HG03064 (cell line): Measurements from ENCODE around the gene RCC2.
"Not testable (repeated sequence)": the region's sequence is repeated elsewhere in the genome, so short reads cannot be mapped to it uniquely, and the experiment has no call there.

ENCODE experiments used
- ATAC-seq: cut with Tn5 transposase; IDR thresholded peaks from one replicate; pipeline ENCODE4 v1.9.1; 2021; ENCODE audit warnings: low read depth; ENCODE audit not compliant: unreplicated experiment

Gene RCC2

GRCh38 chr1:17422461-17422860 lies 17.0 kb downstream of the RCC2 start:
- ATAC-seq = no peak

GRCh38 chr1:17420391-17420918 lies 19.0 kb downstream of the RCC2 start:
- no peak for ATAC-seq

DNA sequence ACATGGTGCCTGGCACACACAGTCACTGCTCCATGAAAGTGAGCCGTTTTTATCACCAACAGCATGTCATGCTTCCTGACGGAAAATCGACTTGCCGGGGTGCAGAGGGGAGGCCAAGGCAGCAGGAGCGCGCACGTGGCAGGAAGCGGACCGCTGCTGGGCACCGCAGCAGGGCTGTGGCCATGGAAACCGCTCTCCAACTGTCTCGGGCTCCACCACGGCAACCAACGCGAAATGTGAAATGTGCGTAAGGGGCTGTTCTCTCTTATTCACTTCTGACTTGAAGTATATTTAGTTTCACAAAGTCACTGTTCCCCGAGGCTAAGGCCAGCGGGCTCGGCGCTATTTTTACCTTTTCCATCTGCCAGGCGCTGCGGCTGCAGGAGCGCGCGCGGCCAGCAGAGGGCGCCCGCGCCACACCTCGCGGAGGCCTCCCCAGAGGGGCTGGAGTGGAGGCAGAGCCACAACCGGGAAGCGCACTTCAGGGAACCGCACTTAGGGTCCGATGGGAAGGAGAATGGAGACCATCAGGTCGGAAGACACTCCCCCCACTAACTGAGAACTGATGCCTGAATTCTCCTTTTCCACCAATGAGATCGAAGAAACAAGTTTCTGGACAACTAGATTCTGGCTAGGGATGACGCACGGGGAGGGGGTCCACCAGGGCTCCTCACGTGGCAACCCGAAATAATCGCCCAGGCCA lies 19.7 kb downstream of the RCC2 start:
- ATAC-seq = no peak

DNA sequence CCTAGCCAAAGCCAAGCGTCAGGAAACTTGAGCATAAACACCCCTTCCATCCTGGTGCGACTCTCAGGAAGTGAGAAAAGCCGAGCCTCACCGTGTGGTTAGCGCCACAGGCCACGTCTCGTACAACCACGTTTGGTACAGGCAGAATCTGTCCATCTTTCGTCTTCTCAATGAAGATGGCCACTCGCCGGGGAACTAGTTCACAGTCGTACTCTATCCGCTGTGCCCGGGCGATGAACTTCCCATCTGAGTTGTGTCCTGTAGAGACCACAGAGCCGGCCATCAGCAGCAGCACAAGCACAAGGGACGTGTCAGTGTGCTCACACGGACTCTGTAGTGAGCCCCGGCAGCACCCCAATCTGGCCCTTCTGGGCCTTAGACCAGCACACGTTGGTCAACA lies 23.1 kb downstream of the RCC2 start:
- no peak for ATAC-seq

- ATAC-seq = no peak
Measured at GRCh38 chr1:17414022-17414421, 25.5 kb downstream of the RCC2 start.

GRCh38 chr1:17412093-17412870 lies 27.2 kb downstream of the RCC2 start:
- no peak for ATAC-seq

DNA sequence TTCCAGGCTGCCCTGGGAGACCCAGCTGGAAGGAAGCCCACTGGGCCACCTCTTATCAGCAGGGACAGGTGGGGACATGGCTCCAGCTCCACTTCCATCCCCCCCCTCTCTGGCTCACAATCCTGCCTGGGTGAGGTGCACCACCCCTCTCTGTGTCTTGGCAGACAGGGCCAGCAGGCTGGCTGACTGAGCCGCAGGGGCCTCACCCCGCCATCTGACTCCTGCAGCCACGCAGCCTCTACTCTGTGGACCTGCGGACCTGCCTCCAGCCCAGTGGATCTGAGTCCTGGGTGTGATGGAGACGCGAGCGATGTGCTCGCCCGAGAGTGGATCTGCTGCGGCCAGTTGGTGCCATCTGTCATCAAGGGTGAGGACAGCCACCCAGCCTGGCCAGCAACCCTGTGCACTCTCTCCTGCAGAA lies 30.1 kb downstream of the RCC2 start:
- ATAC-seq = no peak

DNA sequence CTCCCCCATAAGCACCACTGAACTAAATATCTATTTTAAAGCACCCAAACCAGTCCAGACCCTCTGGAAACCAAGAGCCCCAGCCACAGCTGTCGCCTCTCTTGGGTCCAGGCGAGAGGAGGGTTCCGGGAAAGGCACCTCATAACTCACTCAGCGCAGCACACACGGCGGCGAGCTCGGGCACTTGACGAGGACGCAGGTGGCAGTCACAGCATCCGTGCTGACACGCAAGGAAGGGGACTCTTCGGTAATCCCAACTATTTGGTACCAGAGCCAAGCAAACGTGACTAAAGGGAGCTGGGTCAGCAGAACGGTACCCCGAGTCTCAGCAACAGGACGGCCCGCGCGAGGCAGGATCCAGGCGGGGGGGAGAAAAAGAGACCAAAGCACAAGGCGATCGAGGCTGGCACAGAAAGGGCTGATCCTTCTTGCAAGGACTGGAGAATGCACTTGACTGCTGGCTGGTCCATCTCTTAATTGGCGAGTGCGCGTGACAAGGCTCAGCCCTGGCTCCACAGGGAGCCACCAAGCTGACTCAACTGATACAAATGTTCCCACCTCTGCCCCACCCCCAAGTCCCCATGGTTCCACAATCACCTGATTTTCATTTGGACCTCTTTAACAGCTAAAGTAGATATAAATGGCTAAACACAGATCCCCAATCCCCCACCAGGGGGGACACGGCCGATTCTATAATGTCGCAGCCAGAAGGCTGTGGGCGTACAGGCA lies 31.5 kb downstream of the RCC2 start:
- ATAC-seq = not testable (repeated sequence)

DNA sequence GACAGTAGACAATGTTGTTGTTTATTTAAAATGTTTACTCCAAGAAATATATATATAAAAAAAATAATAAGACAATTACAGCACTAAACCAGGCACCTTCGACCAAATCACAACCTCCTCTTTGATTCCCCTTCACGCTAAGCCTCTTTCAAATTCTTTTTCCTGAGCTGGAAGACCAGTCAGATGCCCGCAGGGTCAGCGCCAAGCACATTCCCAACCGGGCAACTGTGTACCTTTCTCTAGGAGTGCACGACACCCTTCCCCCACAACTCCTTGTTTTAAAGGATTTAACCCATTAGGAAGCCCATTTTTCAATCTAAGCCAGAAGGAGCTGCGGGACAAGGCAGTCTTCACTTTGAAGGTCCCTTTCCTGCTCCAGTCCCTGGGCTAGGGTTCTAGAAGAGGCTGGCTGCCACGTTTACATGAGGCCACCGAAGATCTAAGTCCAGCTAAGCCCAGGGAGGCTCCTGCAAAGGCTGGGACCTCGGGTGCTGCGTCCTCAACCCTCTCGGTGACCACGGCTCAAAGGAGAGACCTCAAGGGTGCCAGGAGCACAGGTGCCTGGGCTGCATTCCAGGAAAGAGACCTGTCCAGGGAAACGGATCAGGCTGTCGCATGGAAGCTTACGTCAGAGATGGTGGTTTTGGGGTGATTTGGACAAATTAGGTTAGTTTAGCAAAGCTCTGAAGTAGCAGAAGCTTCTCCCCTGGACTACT lies 32.6 kb downstream of the RCC2 start:
- not testable (repeated sequence) for ATAC-seq

- no peak for ATAC-seq
Measured at GRCh38 chr1:17405898-17406759, 33.3 kb downstream of the RCC2 start.

DNA sequence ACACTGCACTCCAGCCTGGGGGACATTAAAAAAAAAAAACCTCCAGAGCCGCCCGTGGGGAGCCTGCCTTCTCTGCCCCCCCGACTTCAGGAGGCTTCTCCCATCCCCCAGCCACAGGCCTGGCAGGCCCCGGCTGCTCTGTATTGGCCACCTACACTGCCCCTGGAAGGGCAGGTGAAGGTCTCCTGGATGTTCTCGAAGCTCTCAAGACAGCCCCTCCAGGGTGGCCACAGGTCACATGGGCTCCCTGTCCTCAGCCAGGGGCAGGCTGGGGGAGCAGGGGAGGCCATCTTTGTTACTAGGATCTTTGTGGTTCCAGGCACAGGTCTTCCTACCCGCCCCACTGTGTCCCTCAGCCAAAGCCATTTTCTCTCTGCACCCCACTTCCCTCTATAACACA lies 34.7 kb downstream of the RCC2 start:
- no peak for ATAC-seq

- ATAC-seq = no peak
Measured at GRCh38 chr1:17404034-17404684, 35.3 kb downstream of the RCC2 start.

DNA sequence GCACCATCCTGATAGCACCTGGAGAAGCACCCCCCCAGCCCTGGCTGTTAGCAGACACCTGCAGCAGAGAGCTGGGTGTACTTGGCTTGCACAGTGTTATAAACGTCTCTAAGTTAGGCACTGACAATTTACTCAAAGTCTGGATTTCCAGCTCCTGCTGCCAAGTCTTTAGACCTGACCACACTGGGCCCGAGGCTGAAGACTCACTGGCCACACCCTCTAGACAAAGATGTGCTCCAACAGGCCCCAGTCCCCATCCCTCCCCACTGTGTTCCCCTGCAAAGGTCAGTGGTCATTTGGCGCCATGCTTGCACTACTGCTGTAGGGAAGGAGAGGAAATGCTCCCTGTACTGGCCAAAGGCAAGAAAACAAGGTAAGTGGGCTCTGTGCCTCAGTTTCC lies 36.4 kb downstream of the RCC2 start:
- no peak for ATAC-seq

DNA sequence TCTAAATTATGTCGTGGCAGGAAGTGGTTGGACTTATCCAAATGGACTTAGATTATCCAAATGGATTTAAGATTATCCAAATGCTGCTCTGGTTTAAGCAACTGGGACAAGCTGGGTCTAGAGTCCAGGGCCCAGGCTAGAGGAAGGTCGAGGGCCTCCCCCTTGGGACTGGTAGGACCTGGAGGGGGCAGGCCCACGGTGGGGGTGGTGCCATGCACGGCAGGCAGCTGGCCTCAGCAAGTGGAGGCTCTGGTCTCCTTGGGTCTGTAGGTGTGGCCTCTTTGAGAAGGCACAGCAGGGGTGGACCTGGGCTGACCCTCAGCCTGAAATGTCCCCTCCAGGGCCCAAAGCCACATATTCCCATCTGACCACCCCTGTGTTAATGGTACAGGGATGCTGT lies 37.6 kb downstream of the RCC2 start:
- ATAC-seq = no peak

GRCh38 chr1:17400725-17401341 lies 38.6 kb downstream of the RCC2 start:
- no peak for ATAC-seq

GRCh38 chr1:17397910-17398695 lies 41.4 kb downstream of the RCC2 start:
- no peak for ATAC-seq

- ATAC-seq = no peak
Measured at GRCh38 chr1:17393230-17393629, 46.2 kb downstream of the RCC2 start.

DNA sequence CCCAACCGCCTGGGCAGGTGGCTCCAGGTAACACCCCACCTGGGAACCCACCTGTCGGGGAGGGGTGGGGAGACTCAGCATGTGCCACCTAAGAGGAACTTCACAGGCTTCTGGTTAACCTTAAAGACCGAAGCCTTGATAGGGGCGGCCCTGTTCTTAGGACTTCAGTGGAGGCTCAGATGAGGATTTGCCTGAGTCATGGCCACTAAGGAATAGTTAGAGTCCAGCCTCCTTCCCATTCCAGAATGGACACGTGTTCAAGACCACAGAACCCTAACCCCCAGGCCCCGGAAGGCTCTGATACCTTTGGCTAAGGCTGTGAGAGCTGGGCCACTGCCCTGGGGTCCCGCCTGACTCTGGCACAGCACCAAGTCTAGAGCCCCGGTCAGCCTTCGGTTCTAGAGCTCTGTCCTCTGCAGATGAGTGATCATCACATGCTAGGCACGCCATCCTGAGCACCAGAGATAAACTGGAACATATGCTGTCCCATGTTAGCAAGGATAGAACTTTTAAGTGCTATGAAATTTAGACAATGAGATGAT lies 47.2 kb downstream of the RCC2 start:
- ATAC-seq = no peak
